Body of pancreas (tissue), 4 donors: ENCODE data around the gene MAPT.

ENCODE experiments used
- CTCF ChIP-seq, 7 experiments: fragments of 450-650 bp in 4 of 7; fragments of 200-600 bp in 3 of 7; sonication (generic) in 3 of 7; IDR thresholded peaks; one replicate each; pipeline ENCODE4 v1.5.1; 2016 to 2019; ENCODE audit warnings: antibody characterized with exemption in 7 of 7
- POLR2A ChIP-seq, 3 donors: fragments of 450-650 bp; IDR thresholded peaks; one replicate each; pipeline ENCODE4 v1.6.1; 2016; ENCODE audit warnings: antibody characterized with exemption in 3 of 3, mild to moderate bottlenecking in 2 of 3

GRCh38 chr17:45876539-45876938 lies 17.8 kb upstream of the MAPT start:
- no peak for TF ChIP-seq CTCF (IDR thresholded peaks at IDR 0.05)
- no peak for TF ChIP-seq POLR2A (IDR thresholded peaks at IDR 0.05)
